Spinal cord (tissue), 10 donors: ENCODE data around the gene ERBB4. TPM values are rescaled to one million over a fixed set of nuclear protein-coding genes. Genes with fewer than 3 reads are reported as not detected.

ENCODE experiments used
- DNase-seq, 6 donors: peaks; one replicate each; pipeline versions ENCODE4 v3.0.0 to v3.0.0-alpha.2; 2013 to 2015; ENCODE audit warnings: low spot score in 6 of 6, low read depth in 4 of 6
- H3K27ac ChIP-seq: one replicate; pipeline ENCODE4 v1.5.1; 2013; ENCODE audit warnings: low read depth, low read length, control low read depth
- H3K27me3 ChIP-seq: one replicate; pipeline ENCODE4 v1.6.1; 2013; ENCODE audit warnings: low read length; ENCODE audit not compliant: control insufficient read depth, insufficient read depth
- H3K36me3 ChIP-seq: one replicate; pipeline ENCODE4 v1.6.1; 2013; ENCODE audit warnings: low read length; ENCODE audit not compliant: control insufficient read depth, insufficient read depth
- H3K4me1 ChIP-seq: one replicate; pipeline ENCODE4 v1.6.1; 2013; ENCODE audit warnings: low read length; ENCODE audit not compliant: control insufficient read depth, insufficient read depth
- H3K4me3 ChIP-seq: one replicate; pipeline ENCODE4 v1.5.1; 2013; ENCODE audit warnings: low read depth, low read length, control low read depth
- H3K9me3 ChIP-seq: one replicate; pipeline ENCODE4 v1.6.1; 2013; ENCODE audit warnings: low read length; ENCODE audit not compliant: control insufficient read depth, insufficient read depth
- WGBS: methylation state at CpG from one replicate; pipeline ENCODE4 v1.1.5; 2013; ENCODE audit warnings: missing lambda C conversion rate; ENCODE audit not compliant: insufficient coverage; 5-methylcytosine and 5-hydroxymethylcytosine counted together
- polyA plus RNA-seq, 2 donors: library from polyadenylated mRNA; unstranded; fragments of 120-200 nt; gene quantifications; one replicate each; pipeline ENCODE4 v1.2.1, GENCODE V29; 2013; ENCODE audit not compliant: insufficient read length in 2 of 2
- total RNA-seq, 2 donors: library from RNA; depleted of rRNA in 1 of 2; stranded (reverse); fragments of 120-200 nt in 1 of 2; fragments of >200 nt in 1 of 2; gene quantifications; one replicate each; pipeline versions ENCODE4 v1.2.3 to v1.2.4, GENCODE V29; 2013 to 2014
- donor health status: healthy.

The ERBB4 gene
- total and polyA plus RNA-seq, 4 donors = 14.4 to 41.7 (median 20.8) TPM

GRCh38 chr2:211982162-211982561, 556.4 kb downstream of the ERBB4 start:
- Histone ChIP-seq H3K9me3 (peaks cover 1% of the 10 kb centered on the region), H3K27me3 (no peaks in the 10 kb centered on the region), H3K27ac (no peak overlapping the region), H3K4me3 (no peak overlapping the region), H3K4me1 (no peaks in the 10 kb centered on the region), H3K36me3 (no peaks in the 10 kb centered on the region)
- DNase-seq = no peak
- WGBS = 44% methylated on average over 1 of the region's 2 CpGs

DNA sequence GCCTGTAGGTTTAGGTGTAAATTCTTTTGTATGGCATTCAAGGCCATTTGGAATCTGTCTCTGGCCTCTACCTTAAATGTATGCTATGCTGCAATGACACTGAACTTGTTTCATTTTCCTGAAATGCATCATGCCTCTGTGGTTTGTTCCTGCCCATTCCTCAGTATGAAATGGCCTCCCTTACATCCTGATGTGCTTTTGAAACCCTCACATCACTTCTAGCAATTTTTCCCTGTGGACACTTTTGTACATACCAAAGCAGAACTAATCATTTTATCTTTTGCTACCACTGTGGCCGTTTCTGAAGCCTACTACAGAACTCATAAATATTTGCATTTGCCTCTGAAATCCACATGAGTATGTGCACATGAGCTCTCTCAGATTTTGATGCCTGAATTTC, 557.2 kb downstream of the ERBB4 start:
- 27% methylated on average over 1 of the region's 1 CpG for WGBS
- Histone ChIP-seq H3K4me3 (no peak overlapping the region), H3K4me1 (no peaks in the 10 kb centered on the region), H3K36me3 (no peaks in the 10 kb centered on the region), H3K9me3 (peaks cover 1% of the 10 kb centered on the region), H3K27ac (no peak overlapping the region), H3K27me3 (no peaks in the 10 kb centered on the region)
- peak in 1 of 6 donors; percentile 63 for DNase-seq

DNA sequence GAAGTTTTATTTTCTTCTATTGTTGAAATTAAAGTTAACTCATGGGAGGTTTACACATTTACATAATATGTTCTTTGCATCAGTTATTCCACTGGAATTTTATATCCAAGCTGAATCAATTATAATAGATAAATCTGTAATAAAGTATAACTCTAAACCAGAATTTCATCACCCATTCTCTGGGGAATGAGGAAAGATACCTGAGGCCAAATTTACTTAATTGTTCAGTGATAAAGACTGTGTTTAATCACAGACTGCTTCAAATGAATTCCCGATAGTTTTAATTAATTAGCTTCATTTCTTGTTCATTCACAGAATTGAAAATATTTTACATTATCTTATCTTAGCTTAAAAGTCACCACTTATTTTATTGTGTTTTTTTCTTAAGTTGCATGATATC, 562.5 kb downstream of the ERBB4 start:
- Histone ChIP-seq H3K9me3 (peaks cover 3% of the 10 kb centered on the region), H3K36me3 (no peaks in the 10 kb centered on the region), H3K27ac (no peak overlapping the region), H3K4me1 (no peaks in the 10 kb centered on the region), H3K27me3 (no peaks in the 10 kb centered on the region), H3K4me3 (no peak overlapping the region)
- DNase-seq = no peak
- no CpG with 5 or more reads among the region's 1 CpG for WGBS

- H3K36me3 ChIP-seq = no peaks in the 10 kb centered on the region
- no CpG with 5 or more reads among the region's 1 CpG for WGBS
- no peaks in the 10 kb centered on the region for H3K27me3 ChIP-seq
- H3K4me3 ChIP-seq = no peak overlapping the region
- H3K27ac ChIP-seq = no peak overlapping the region
- DNase-seq = no peak
- no peaks in the 10 kb centered on the region for H3K4me1 ChIP-seq
- H3K9me3 ChIP-seq = peaks cover 2% of the 10 kb centered on the region
Measured at GRCh38 chr2:211967234-211967633, 571.4 kb downstream of the ERBB4 start.

- H3K4me1 ChIP-seq = no peaks in the 10 kb centered on the region
- no peaks in the 10 kb centered on the region for H3K36me3 ChIP-seq
- no peak overlapping the region for H3K4me3 ChIP-seq
- no peaks in the 10 kb centered on the region for H3K9me3 ChIP-seq
- WGBS = no CpG with 5 or more reads among the region's 1 CpG
- H3K27ac ChIP-seq = no peak overlapping the region
- DNase-seq = no peak
- no peaks in the 10 kb centered on the region for H3K27me3 ChIP-seq
Measured at GRCh38 chr2:211963969-211964368, 574.6 kb downstream of the ERBB4 start.

- no peak overlapping the region for H3K4me3 ChIP-seq
- DNase-seq = no peak
- no peak overlapping the region for H3K27ac ChIP-seq
- no peaks in the 10 kb centered on the region for H3K9me3 ChIP-seq
- no peaks in the 10 kb centered on the region for H3K36me3 ChIP-seq
- WGBS = 78% methylated on average over 1 of the region's 1 CpG
- H3K27me3 ChIP-seq = no peaks in the 10 kb centered on the region
- H3K4me1 ChIP-seq = no peaks in the 10 kb centered on the region
Measured at GRCh38 chr2:211957799-211958198, 580.8 kb downstream of the ERBB4 start.

- no peak for DNase-seq
- 100% methylated on average over 1 of the region's 1 CpG for WGBS
- no peaks in the 10 kb centered on the region for H3K9me3 ChIP-seq
- H3K27ac ChIP-seq = no peak overlapping the region
- H3K4me1 ChIP-seq = no peaks in the 10 kb centered on the region
- no peaks in the 10 kb centered on the region for H3K36me3 ChIP-seq
- no peak overlapping the region for H3K4me3 ChIP-seq
- H3K27me3 ChIP-seq = no peaks in the 10 kb centered on the region
Measured at GRCh38 chr2:211955648-211956047, 583.0 kb downstream of the ERBB4 start.

DNA sequence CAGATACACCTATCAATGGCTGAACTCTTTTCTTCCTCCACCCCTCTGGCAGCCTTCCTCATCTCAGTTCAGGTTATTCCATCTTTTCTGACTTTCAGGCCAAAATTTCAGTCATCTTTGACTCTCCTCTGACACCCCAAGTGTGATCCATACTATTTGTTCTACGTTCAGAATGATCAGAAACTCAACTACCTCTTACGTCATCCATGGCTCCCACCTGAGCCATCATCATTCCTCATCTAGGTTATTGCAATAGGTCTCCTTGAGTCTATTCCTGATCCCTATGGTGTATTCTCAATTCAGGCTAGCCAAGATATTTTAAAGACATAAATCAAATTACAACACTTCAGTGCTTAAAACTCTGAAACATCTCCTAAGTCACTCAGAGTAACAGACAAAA, 589.7 kb downstream of the ERBB4 start:
- no peaks in the 10 kb centered on the region for H3K4me1 ChIP-seq
- no peak for DNase-seq
- no peaks in the 10 kb centered on the region for H3K36me3 ChIP-seq
- no peaks in the 10 kb centered on the region for H3K9me3 ChIP-seq
- no peak overlapping the region for H3K27ac ChIP-seq
- no peak overlapping the region for H3K4me3 ChIP-seq
- H3K27me3 ChIP-seq = no peaks in the 10 kb centered on the region
- WGBS = 79% methylated on average over 2 of the region's 2 CpGs

GRCh38 chr2:211946960-211947359, 591.6 kb downstream of the ERBB4 start:
- no peak for DNase-seq
- Histone ChIP-seq H3K27me3 (no peaks in the 10 kb centered on the region), H3K4me3 (no peak overlapping the region), H3K4me1 (no peaks in the 10 kb centered on the region), H3K9me3 (no peaks in the 10 kb centered on the region), H3K36me3 (no peaks in the 10 kb centered on the region), H3K27ac (no peak overlapping the region)
- no CpG with 5 or more reads among the region's 1 CpG for WGBS

DNA sequence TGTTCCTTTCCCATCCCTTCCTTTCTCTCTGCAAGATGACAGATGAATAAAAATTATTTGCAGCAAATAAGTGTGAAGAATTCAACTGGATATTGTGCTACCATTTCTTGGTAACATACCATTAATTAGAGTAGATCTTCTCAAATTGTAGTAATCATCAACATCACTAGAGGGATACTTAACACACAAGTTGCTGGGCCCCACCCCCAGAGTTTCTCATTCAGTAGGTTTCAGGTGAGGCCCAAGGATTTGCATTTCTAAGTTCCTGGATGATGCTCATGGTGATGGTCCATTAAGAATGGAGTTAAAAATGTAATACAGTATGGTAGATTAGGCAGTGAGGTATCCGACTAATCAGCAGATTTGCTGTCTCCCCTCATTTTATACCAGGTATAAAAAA, 594.0 kb downstream of the ERBB4 start:
- Histone ChIP-seq H3K27ac (no peak overlapping the region), H3K9me3 (no peaks in the 10 kb centered on the region), H3K27me3 (no peaks in the 10 kb centered on the region), H3K4me1 (no peaks in the 10 kb centered on the region), H3K4me3 (no peak overlapping the region), H3K36me3 (no peaks in the 10 kb centered on the region)
- no peak for DNase-seq
- WGBS = no CpG with 5 or more reads among the region's 1 CpG
